OCI-LY1 (cell line): ENCODE data around the gene NRP2.

Source experiments
- CTCF ChIP-seq: fragments of 200-600 bp; sonication (generic), shearing (Covaris generic); IDR thresholded peaks from 2 replicates; pipeline ENCODE4 v1.5.1; 2017; ENCODE audit warnings: mild to moderate bottlenecking, antibody characterized with exemption, low read length, moderate library complexity, mixed read lengths
- EZH2 ChIP-seq: fragments of 200-600 bp; sonication (generic), shearing (Covaris generic); IDR thresholded peaks from 2 replicates; pipeline ENCODE4 v1.8.0; 2017; ENCODE audit warnings: borderline replicate concordance, mixed run types, mild to moderate bottlenecking, antibody characterized with exemption, low read length, moderate library complexity, mixed read lengths

DNA sequence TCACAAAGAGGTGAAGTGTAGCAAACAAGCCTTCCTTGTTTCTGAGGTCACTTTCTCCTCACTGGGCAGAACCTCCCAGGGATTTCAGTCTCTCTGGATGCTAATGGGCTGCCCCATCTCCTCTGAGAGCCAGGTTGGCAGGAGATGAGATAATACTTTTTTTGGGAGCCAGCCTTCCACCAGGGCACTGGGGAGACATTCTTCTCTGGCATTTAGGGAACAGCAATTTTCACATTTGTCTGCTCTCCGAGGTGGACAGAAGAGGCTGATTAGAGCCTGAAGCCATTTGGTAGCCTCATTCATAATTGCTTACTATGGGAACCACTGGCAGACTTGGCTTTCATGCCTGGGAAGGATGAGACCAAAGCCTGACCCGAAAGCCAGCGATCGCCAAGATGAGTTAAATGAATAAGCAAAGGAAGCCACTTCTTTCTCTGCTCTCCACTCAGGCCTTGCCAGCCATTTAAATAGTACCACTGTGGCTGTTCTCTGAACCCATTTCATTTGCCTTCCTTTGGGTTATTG lies 70.1 kb downstream of the NRP2 start:
- TF ChIP-seq CTCF (no peak), EZH2 (no peak)
